ENCODE data around the gene AUTS2. TPM values are rescaled to one million over a fixed set of nuclear protein-coding genes. Genes with fewer than 3 reads are reported as not detected.

AUTS2 gene
- total and polyA plus RNA-seq, 2 of the 8 experiments (the other 6 are each of a cell fraction or from before 2014, with no cell fraction given): 25.9 to 101 TPM

- Histone ChIP-seq H2BK20ac (ENCODE audit: low read length) (no peak overlapping the region), H4K5ac (ENCODE audit: insufficient read length, low read depth, low read length) (no peak overlapping the region), H3K4ac (replicated peaks; ENCODE audit: insufficient read length, low read depth, low read length) (no peak overlapping the region), H2BK120ac (replicated peaks; ENCODE audit: low read depth, low read length) (no peak overlapping the region), H2BK15ac (ENCODE audit: low read length) (no peak overlapping the region), H3K27me3 (replicated peaks in 1 of 4; ENCODE audit: control insufficient read depth in 3 of 4, extremely low read depth in 1 of 4, insufficient read depth in 3 of 4, low read length in 3 of 4) (no peaks in the 10 kb centered on the region), H3K4me3 (ENCODE audit: extremely low read depth in 1 of 4, insufficient read depth in 2 of 4, low read depth in 3 of 4, low read length in 4 of 4) (no peak overlapping the region), H3K23me2 (ENCODE audit: low read depth, low read length) (no peaks in the 10 kb centered on the region), H3K36me3 (ENCODE audit: control insufficient read depth in 2 of 4, insufficient read depth in 4 of 4, low read length in 3 of 4) (no peaks in the 10 kb centered on the region), H2BK5ac (ENCODE audit: low read depth, low read length) (no peak overlapping the region), H3K4me2 (ENCODE audit: insufficient read depth in 1 of 2, low read depth in 2 of 2, low read length in 2 of 2) (no peak overlapping the region), H3K56ac (replicated peaks; ENCODE audit: insufficient read length, low read depth, low read length) (no peak overlapping the region), H4K8ac (ENCODE audit: extremely low read depth, insufficient read depth, low read length) (no peak overlapping the region), H3K27ac (ENCODE audit: low read depth, low read length) (no peak overlapping the region), H3K4me1 (replicated peaks in 1 of 4; ENCODE audit: control insufficient read depth in 3 of 4, insufficient read depth in 4 of 4, low read length in 3 of 4) (peaks cover 3 to 13% (median 10%) of the 10 kb centered on the region in 4 experiments; a peak in 6 of 7 replicates), H3K18ac (ENCODE audit: extremely low read depth, low read length) (no peak overlapping the region), H4K91ac (replicated peaks; ENCODE audit: insufficient read length, low read length) (no peak overlapping the region), H4K20me1 (replicated peaks in 1 of 2; ENCODE audit: control insufficient read depth in 1 of 2, insufficient read depth in 2 of 2, low read length in 2 of 2) (no peaks in the 10 kb centered on the region), H3K79me1 (ENCODE audit: low read depth, low read length) (no peaks in the 10 kb centered on the region), H2AK5ac (ENCODE audit: low read depth, low read length) (no peak overlapping the region), H3K14ac (ENCODE audit: insufficient read length) (no peak overlapping the region), H3K9ac (replicated peaks in 1 of 4; ENCODE audit: extremely low read depth in 1 of 4, low read depth in 3 of 4, low read length in 3 of 4) (no peak overlapping the region), H2AFZ (ENCODE audit: low read length) (no peak overlapping the region), H2BK12ac (ENCODE audit: low read depth, low read length) (no peak overlapping the region), H3K23ac (ENCODE audit: insufficient read length) (no peak overlapping the region), H3K9me3 (ENCODE audit: insufficient read depth in 2 of 2, low read depth in 1 of 2, low read length in 1 of 2) (no peaks in the 10 kb centered on the region), H3K79me2 (ENCODE audit: control insufficient read depth in 1 of 2, insufficient read depth in 2 of 2, low read length in 2 of 2) (no peaks in the 10 kb centered on the region)
- no peak for TF ChIP-seq KDM4A (IDR thresholded peaks at IDR 0.05; ENCODE audit: low read depth, low read length, severe bottlenecking)
- TF ChIP-seq TEAD4 (IDR thresholded peaks at IDR 0.05; ENCODE audit: low read depth, low read length): no peak
- TF ChIP-seq POLR2AphosphoS5 (IDR thresholded peaks at IDR 0.05; ENCODE audit: low read depth, low read length): no peak
- TF ChIP-seq KDM1A (IDR thresholded peaks at IDR 0.05; ENCODE audit: borderline replicate concordance, low read length): no peak
- no peak for TF ChIP-seq CTBP2 (IDR thresholded peaks at IDR 0.05; ENCODE audit: borderline replicate concordance, insufficient read depth, insufficient read length, low read length)
- TF ChIP-seq BCL11A (IDR thresholded peaks at IDR 0.05; ENCODE audit: low read depth in 2 of 2, low read length in 2 of 2): no peak
- TF ChIP-seq BRCA1 (IDR thresholded peaks at IDR 0.05; ENCODE audit: low read depth, low read length): no peak
- TF ChIP-seq HDAC2 (IDR thresholded peaks at IDR 0.05; ENCODE audit: borderline replicate concordance in 1 of 2, low read depth in 2 of 2, low read length in 2 of 2): no peak
- TF ChIP-seq, protein P1, sequence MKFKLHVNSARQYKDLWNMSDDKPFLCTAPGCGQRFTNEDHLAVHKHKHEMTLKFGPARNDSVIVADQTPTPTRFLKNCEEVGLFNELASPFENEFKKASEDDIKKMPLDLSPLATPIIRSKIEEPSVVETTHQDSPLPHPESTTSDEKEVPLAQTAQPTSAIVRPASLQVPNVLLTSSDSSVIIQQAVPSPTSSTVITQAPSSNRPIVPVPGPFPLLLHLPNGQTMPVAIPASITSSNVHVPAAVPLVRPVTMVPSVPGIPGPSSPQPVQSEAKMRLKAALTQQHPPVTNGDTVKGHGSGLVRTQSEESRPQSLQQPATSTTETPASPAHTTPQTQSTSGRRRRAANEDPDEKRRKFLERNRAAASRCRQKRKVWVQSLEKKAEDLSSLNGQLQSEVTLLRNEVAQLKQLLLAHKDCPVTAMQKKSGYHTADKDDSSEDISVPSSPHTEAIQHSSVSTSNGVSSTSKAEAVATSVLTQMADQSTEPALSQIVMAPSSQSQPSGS (IDR thresholded peaks at IDR 0.05; ENCODE audit: low read length): no peak
- TF ChIP-seq SP4 (IDR thresholded peaks at IDR 0.05; ENCODE audit: low read length): no peak
- no peak for TF ChIP-seq TCF12 (IDR thresholded peaks at IDR 0.05; ENCODE audit: low read depth, low read length)
- WGBS, 2 experiments (ENCODE audit: extremely low coverage in 1 of 2, insufficient coverage in 1 of 2, insufficient read length in 1 of 2, insufficient replicate concordance in 2 of 2, low coverage in 1 of 2, low lambda C conversion rate in 2 of 2, missing lambda C conversion rate in 1 of 2): 85% methylated on average over 3 of the region's 3 CpGs; no CpG with 5 or more reads in 1 of the 2 experiments
- CTCF ChIA-PET (ENCODE audit: partially characterized antibody): interaction anchor here (0.8 to 0.9 kb wide), 2 partner anchors 145 to 297 kb away, joined by 3 read pairs; no protein-coding TSS in a partner anchor
- POLR2A ChIA-PET (ENCODE audit: partially characterized antibody): no interaction called here
- DNase-seq (ENCODE audit: low read depth in 1 of 2, low spot score in 2 of 2): no peak
- no peak for FAIRE-seq
Measured at GRCh38 chr7:69728304-69728703, 130.0 kb downstream of the AUTS2 start.
